Type B pancreatic cell (in vitro differentiated cells): ENCODE data around the gene NKD2. TPM values are rescaled to one million over a fixed set of nuclear protein-coding genes. Genes with fewer than 3 reads are reported as not detected.
A peak's percentile ranks its signal among the peaks of the same experiment; 100 is the strongest.
"Not testable (repeated sequence)": the region's sequence is repeated elsewhere in the genome, so short reads cannot be mapped to it uniquely, and the experiment has no call there.

Source experiments
- DNase-seq: peaks from one replicate; pipeline ENCODE4 v3.0.0; 2021; ENCODE audit warnings: mixed read lengths; ENCODE audit not compliant: unreplicated experiment; ENCODE audit errors: extremely low spot score
- H3K27ac Mint-ChIP-seq: 2 replicates; pipeline ENCODE4 v1.8.0; 2021; ENCODE audit warnings: mild to moderate bottlenecking, mixed read lengths
- H3K27me3 Mint-ChIP-seq: 2 replicates; pipeline ENCODE4 v1.8.0; 2021; ENCODE audit warnings: mixed read lengths
- H3K36me3 Mint-ChIP-seq: 2 replicates; pipeline ENCODE4 v1.8.0; 2021; ENCODE audit warnings: mixed read lengths
- H3K4me1 Mint-ChIP-seq: one replicate; pipeline ENCODE4 v1.8.0; 2021; ENCODE audit warnings: mixed read lengths; ENCODE audit not compliant: unreplicated experiment
- H3K4me3 Mint-ChIP-seq: 2 replicates; pipeline ENCODE4 v1.8.0; 2021; ENCODE audit warnings: mild to moderate bottlenecking, mixed read lengths
- H3K9me3 Mint-ChIP-seq: 2 replicates; pipeline ENCODE4 v1.8.0; 2021; ENCODE audit warnings: mixed read lengths
- total RNA-seq: library from RNA; stranded (reverse); gene quantifications from 2 replicates; pipeline ENCODE4 v1.2.1, GENCODE V29; 2021; ENCODE audit warnings: low replicate concordance
- TF ChIP-seq, protein P1 (sequence below): fragments of 200-600 bp; sonication (generic); conservative IDR thresholded peaks from 2 replicates; pipeline ENCODE4 v1.5.0; 2021; ENCODE audit warnings: antibody characterized with exemption, mild to moderate bottlenecking

Gene NKD2
- total RNA-seq, 1 donor from 2014 or later: 24.3 TPM

DNA sequence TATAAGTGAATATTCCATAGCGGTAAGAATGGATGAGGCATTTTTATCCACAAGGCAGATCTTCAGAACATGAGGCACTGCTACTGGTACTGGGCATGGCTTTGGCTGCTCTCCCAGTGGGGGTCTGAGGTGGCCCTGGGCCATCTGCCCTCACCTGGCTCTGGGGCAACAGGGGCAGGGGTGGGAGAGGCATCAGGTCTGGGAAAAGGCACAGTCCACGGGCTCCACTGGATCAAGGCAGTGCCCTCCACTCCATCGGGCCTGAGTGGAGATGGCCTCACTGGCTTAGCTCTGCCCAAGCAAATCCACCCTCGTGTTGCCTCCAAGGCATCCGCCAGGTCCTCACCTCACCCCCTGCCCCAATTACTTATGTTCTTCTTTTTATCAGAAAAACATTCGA, 10.9 kb upstream of the NKD2 start:
- peaks cover 4% of the 10 kb centered on the region for H3K27me3 Mint-ChIP-seq
- DNase-seq: peak; percentile 39

DNA sequence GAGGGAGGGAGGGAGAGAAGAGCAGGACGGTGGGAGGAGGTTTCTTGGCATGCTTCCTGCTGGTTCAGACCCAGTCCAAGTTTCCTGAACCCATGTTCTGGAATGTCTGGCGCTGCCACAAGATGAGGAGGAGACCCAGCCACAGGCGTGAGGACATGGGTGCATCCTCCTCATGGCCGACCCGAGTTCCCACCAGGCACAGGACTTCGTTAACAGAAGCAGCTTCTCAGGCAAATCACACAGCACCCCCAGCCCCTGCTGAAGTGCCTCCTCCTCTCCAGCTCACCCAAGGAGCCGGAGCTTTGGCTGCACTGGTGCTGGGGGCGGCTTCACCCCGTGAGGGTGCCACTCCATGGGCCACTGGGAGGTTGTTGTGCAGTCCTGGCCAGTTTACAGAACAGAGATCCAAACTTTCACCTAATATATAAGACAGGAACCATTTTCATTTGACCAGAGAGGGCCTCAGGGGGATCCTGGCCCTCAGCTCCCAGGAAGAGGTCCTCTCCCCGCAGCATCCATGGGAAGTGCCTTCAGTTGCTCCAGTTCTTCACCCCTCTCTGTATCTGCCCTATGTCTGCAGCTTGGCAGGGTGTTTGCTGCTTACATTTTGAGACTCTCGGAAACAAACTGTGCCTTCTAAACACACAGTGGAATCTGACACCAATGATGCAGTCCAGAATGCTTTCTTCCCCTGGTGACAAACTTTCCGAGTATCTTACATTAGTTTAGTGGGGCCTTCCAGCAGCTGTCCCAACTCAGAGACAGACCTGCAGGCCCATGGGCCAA, 10.2 kb upstream of the NKD2 start:
- H3K4me1 Mint-ChIP-seq: peaks cover 25% of the 10 kb centered on the region
- TF ChIP-seq, protein P1, sequence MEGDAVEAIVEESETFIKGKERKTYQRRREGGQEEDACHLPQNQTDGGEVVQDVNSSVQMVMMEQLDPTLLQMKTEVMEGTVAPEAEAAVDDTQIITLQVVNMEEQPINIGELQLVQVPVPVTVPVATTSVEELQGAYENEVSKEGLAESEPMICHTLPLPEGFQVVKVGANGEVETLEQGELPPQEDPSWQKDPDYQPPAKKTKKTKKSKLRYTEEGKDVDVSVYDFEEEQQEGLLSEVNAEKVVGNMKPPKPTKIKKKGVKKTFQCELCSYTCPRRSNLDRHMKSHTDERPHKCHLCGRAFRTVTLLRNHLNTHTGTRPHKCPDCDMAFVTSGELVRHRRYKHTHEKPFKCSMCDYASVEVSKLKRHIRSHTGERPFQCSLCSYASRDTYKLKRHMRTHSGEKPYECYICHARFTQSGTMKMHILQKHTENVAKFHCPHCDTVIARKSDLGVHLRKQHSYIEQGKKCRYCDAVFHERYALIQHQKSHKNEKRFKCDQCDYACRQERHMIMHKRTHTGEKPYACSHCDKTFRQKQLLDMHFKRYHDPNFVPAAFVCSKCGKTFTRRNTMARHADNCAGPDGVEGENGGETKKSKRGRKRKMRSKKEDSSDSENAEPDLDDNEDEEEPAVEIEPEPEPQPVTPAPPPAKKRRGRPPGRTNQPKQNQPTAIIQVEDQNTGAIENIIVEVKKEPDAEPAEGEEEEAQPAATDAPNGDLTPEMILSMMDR: no peak
- peak; percentile 49 for DNase-seq
- peaks cover 7% of the 10 kb centered on the region for H3K9me3 Mint-ChIP-seq
- peaks cover 8% of the 10 kb centered on the region for H3K27me3 Mint-ChIP-seq
- peak overlapping the region; percentile 39 for H3K27ac Mint-ChIP-seq
- H3K4me3 Mint-ChIP-seq: no peak overlapping the region
- no peaks in the 10 kb centered on the region for H3K36me3 Mint-ChIP-seq

More for the DNA sequence above, 10.9 kb upstream of the NKD2 start:
- H3K4me1 Mint-ChIP-seq: peaks cover 20% of the 10 kb centered on the region
- TF ChIP-seq, protein P1: no peak
- H3K27ac Mint-ChIP-seq: no peak overlapping the region
- H3K4me3 Mint-ChIP-seq: peak overlapping the region; percentile 70
- H3K9me3 Mint-ChIP-seq: peaks cover 7% of the 10 kb centered on the region
- no peaks in the 10 kb centered on the region for H3K36me3 Mint-ChIP-seq

DNA sequence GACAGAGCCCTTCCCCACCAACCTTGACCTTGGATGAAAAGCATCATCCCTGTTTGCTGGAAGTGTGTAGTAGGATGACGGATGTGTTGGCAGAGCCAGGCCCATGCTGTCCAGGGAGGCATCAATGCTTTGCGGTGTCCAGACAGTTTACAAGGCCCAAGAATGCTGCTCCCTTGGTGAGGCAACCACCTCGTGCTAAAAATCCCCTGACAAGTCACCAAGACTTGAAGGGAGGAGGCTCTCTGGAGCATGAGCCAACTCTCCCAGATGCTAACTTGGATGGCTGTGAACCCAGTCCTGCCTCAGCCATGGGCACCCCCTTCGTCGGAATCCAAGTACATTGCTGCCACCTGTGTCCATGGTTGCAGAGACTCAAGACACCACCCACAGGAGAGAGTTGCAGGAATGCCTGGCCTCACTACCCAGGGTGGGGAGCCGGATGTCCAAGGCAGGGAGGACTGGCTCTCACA, 9.5 kb upstream of the NKD2 start:
- DNase-seq: peak; percentile 40
- Mint-ChIP-seq H3K9me3 (peaks cover 7% of the 10 kb centered on the region), H3K27ac (peak overlapping the region; percentile 39), H3K4me1 (peaks cover 24% of the 10 kb centered on the region), H3K4me3 (no peak overlapping the region), H3K36me3 (no peaks in the 10 kb centered on the region), H3K27me3 (peaks cover 8% of the 10 kb centered on the region)
- TF ChIP-seq, protein P1: no peak

DNA sequence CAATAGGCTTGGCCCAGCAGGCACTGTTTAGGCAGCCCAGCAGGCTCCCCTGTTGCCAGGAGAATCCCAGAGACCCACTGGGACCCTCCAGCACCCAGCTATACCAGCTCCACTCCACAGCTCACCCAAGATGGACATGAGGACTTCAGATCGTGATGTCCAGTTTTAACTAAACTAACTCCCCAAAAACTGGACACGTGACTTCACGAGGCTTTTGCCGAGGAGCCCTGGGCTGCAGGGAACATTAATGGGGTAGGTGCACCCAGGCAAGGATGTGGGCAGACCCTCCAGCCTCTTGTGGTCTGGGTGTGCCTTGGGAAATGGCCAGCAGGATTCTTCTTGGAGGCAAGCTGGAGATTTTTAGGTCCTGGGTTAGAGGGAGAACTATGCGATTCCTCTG, 8.9 kb upstream of the NKD2 start:
- Mint-ChIP-seq H3K36me3 (no peaks in the 10 kb centered on the region), H3K4me3 (no peak overlapping the region), H3K4me1 (peaks cover 24% of the 10 kb centered on the region), H3K27me3 (peaks cover 8% of the 10 kb centered on the region), H3K9me3 (peaks cover 7% of the 10 kb centered on the region), H3K27ac (no peak overlapping the region)
- TF ChIP-seq, protein P1: no peak
- DNase-seq: peak; percentile 45

DNA sequence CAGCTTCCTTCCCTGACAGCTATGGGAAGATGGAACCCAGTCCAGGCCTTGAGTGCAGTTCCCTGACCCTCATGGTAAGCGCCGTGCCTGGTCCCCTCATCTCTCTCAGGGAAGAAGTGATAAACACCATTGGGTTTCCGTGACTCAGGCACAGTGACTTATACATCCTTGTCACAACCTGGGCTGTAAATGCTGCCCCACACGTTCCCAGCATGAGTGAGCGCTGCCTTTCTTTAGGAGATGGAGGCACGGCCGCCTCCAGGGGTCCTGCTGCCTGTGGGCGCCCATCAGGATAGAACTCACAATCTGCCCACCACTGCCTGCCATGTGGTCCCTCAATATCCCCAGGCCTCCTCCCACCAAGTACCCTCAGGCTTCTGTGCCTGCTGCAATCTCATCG, 8.3 kb upstream of the NKD2 start:
- H3K27me3 Mint-ChIP-seq: peaks cover 8% of the 10 kb centered on the region
- H3K27ac Mint-ChIP-seq: peak overlapping the region; percentile 29
- H3K4me1 Mint-ChIP-seq: peaks cover 24% of the 10 kb centered on the region
- H3K4me3 Mint-ChIP-seq: no peak overlapping the region
- TF ChIP-seq, protein P1: no peak
- H3K36me3 Mint-ChIP-seq: no peaks in the 10 kb centered on the region
- peak; percentile 51 for DNase-seq
- peaks cover 7% of the 10 kb centered on the region for H3K9me3 Mint-ChIP-seq

DNA sequence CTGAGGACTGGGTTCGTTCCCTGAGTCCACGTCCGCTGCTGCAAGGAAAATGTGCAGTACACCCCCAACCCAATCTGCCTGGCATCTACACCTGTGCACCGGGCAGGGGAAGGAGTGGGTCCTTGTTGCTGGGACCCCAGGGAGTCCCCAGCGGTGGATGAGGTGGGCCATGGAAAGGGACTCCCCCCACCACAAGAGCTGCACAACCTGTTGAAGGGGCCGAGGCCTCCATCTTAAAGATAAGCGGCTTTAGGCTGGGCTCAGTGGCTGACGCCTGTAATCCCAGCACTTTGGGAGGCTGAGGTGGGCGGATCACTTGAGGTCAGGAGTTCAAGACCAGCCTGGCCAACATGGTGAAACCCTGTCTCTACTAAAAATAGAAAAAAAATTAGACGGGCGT, 7.8 kb upstream of the NKD2 start:
- not testable (repeated sequence) for H3K27me3 Mint-ChIP-seq
- peak; percentile 27 for DNase-seq
- H3K4me1 Mint-ChIP-seq: peaks cover 27% of the 10 kb centered on the region

More for the DNA sequence above, 7.8 kb upstream of the NKD2 start:
- H3K9me3 Mint-ChIP-seq, H3K36me3 Mint-ChIP-seq, H3K4me3 Mint-ChIP-seq: not testable (repeated sequence)
- peak overlapping the region; percentile 29 for H3K27ac Mint-ChIP-seq
